Suprapubic skin (tissue), 4 donors: ENCODE measurements around the gene HS3ST2. TPM values are rescaled to one million over a fixed set of nuclear protein-coding genes. Genes with fewer than 3 reads are reported as not detected.
"Not testable (repeated sequence)": the region's sequence is repeated elsewhere in the genome, so short reads cannot be mapped to it uniquely, and the experiment has no call there.

Source experiments
- DNase-seq, 2 donors: peaks; one replicate each; pipeline ENCODE4 v3.0.0-alpha.2; 2019; ENCODE audit warnings: low spot score in 2 of 2
- H3K27ac ChIP-seq: fragments of 200-600 bp; sonication (generic); one replicate; pipeline ENCODE4 v1.5.1; 2019
- H3K27me3 ChIP-seq: fragments of 200-600 bp; sonication (generic); one replicate; pipeline ENCODE4 v1.5.1; 2019
- H3K36me3 ChIP-seq: fragments of 200-600 bp; sonication (generic); one replicate; pipeline ENCODE4 v1.5.1; 2019
- H3K4me1 ChIP-seq: fragments of 200-600 bp; sonication (generic); one replicate; pipeline ENCODE4 v1.5.1; 2019
- H3K4me3 ChIP-seq: fragments of 200-600 bp; sonication (generic); one replicate; pipeline ENCODE4 v1.5.1; 2019; ENCODE audit warnings: mild to moderate bottlenecking
- H3K9me3 ChIP-seq: fragments of 200-600 bp; sonication (generic); one replicate; pipeline ENCODE4 v1.5.1; 2019
- CTCF ChIP-seq, 2 donors: fragments of 200-600 bp in 1 of 2; fragments of 450-650 bp in 1 of 2; sonication (generic) in 1 of 2; IDR thresholded peaks; one replicate each; pipeline ENCODE4 v1.5.1; 2016 to 2019; ENCODE audit warnings: antibody characterized with exemption in 2 of 2, mild to moderate bottlenecking in 1 of 2, moderate library complexity in 1 of 2
- EP300 ChIP-seq: sonication (generic); formaldehyde crosslinking; IDR thresholded peaks from one replicate; pipeline ENCODE4 v1.6.1; 2017; ENCODE audit warnings: antibody characterized with exemption
- POLR2A ChIP-seq, 2 donors: fragments of 450-650 bp; IDR thresholded peaks; one replicate each; pipeline ENCODE4 v1.6.1; 2017; ENCODE audit warnings: antibody characterized with exemption in 2 of 2, mild to moderate bottlenecking in 2 of 2, moderate library complexity in 2 of 2
- POLR2AphosphoS5 ChIP-seq, 3 donors: sonication (generic); formaldehyde crosslinking; IDR thresholded peaks; one replicate each; pipeline ENCODE4 v1.6.1; 2017; ENCODE audit warnings: antibody characterized with exemption in 3 of 3
- WGBS: methylation state at CpG from one replicate; pipeline ENCODE4 v1.1.5; 2018; 5-methylcytosine and 5-hydroxymethylcytosine counted together
- total RNA-seq, 4 donors: library from RNA; depleted of rRNA; stranded (reverse); fragments of >200 nt; gene quantifications; one replicate each; pipeline ENCODE4 v1.1.0, GENCODE V29; 2016

Gene HS3ST2
- total RNA-seq, 4 donors from 2014 or later: 0.30 to 1.7 (median 1.2) TPM

- Histone ChIP-seq H3K9me3 (no peaks in the 10 kb centered on the region), H3K4me1 (no peaks in the 10 kb centered on the region), H3K27me3 (peaks cover 1% of the 10 kb centered on the region), H3K4me3 (no peak overlapping the region), H3K36me3 (no peaks in the 10 kb centered on the region), H3K27ac (no peak overlapping the region)
- DNase-seq: no peak
- WGBS: 47% methylated on average over 1 of the region's 1 CpG
- no peak for TF ChIP-seq POLR2A (IDR thresholded peaks at IDR 0.05)
- no peak for TF ChIP-seq EP300
- TF ChIP-seq CTCF (IDR thresholded peaks at IDR 0.05): no peak
- no peak for TF ChIP-seq POLR2AphosphoS5 (IDR thresholded peaks at IDR 0.05)
These were observed 124.7 kb downstream of the HS3ST2 start for GRCh38 chr16:22938647-22939046.

GRCh38 chr16:22939744-22940363, 125.9 kb downstream of the HS3ST2 start:
- not testable (repeated sequence) for H3K4me1 ChIP-seq, H3K36me3 ChIP-seq, H3K9me3 ChIP-seq, DNase-seq, H3K4me3 ChIP-seq, H3K27me3 ChIP-seq, H3K27ac ChIP-seq
- 61% methylated on average over 4 of the region's 4 CpGs for WGBS

GRCh38 chr16:22941970-22942501, 128.1 kb downstream of the HS3ST2 start:
- peaks cover 4% of the 10 kb centered on the region for H3K27me3 ChIP-seq
- no peaks in the 10 kb centered on the region for H3K9me3 ChIP-seq
- no peak for TF ChIP-seq POLR2AphosphoS5 (IDR thresholded peaks at IDR 0.05)
- no peak for TF ChIP-seq POLR2A (IDR thresholded peaks at IDR 0.05)
- TF ChIP-seq CTCF (IDR thresholded peaks at IDR 0.05): no peak
- no peak for TF ChIP-seq EP300
- H3K4me3 ChIP-seq: no peak overlapping the region
- H3K36me3 ChIP-seq: no peaks in the 10 kb centered on the region
- no peak overlapping the region for H3K27ac ChIP-seq
- H3K4me1 ChIP-seq: no peaks in the 10 kb centered on the region
- no peak for DNase-seq
- 98% methylated on average over 2 of the region's 2 CpGs for WGBS

- Histone ChIP-seq H3K9me3 (no peaks in the 10 kb centered on the region), H3K36me3 (no peaks in the 10 kb centered on the region), H3K27ac (no peak overlapping the region), H3K4me3 (no peak overlapping the region), H3K4me1 (no peaks in the 10 kb centered on the region), H3K27me3 (peaks cover 4% of the 10 kb centered on the region)
- no peak for DNase-seq
- TF ChIP-seq CTCF (IDR thresholded peaks at IDR 0.05) (no peak), POLR2AphosphoS5 (IDR thresholded peaks at IDR 0.05) (no peak)
- WGBS: 62% methylated on average over 1 of the region's 1 CpG
These were observed 128.8 kb downstream of the HS3ST2 start for GRCh38 chr16:22942811-22943210.

- TF ChIP-seq CTCF (IDR thresholded peaks at IDR 0.05): no peak
- TF ChIP-seq POLR2A (IDR thresholded peaks at IDR 0.05): no peak
- no peak for TF ChIP-seq EP300
- TF ChIP-seq POLR2AphosphoS5 (IDR thresholded peaks at IDR 0.05): no peak
- H3K27me3 ChIP-seq: peaks cover 19% of the 10 kb centered on the region
- no peaks in the 10 kb centered on the region for H3K36me3 ChIP-seq
- H3K4me1 ChIP-seq: peaks cover 11% of the 10 kb centered on the region
- H3K9me3 ChIP-seq: no peaks in the 10 kb centered on the region
- no peak for DNase-seq
- H3K27ac ChIP-seq: no peak overlapping the region
- no peak overlapping the region for H3K4me3 ChIP-seq
- 25% methylated on average over 1 of the region's 1 CpG for WGBS
These were observed 131.4 kb downstream of the HS3ST2 start for GRCh38 chr16:22945361-22945760.

- TF ChIP-seq CTCF (IDR thresholded peaks at IDR 0.05) (no peak), EP300 (no peak)
- H3K27me3 ChIP-seq: peaks cover 21% of the 10 kb centered on the region
These were observed 132.5 kb downstream of the HS3ST2 start for GRCh38 chr16:22946433-22946832.

More at GRCh38 chr16:22946433-22946832, 132.5 kb downstream of the HS3ST2 start:
- Histone ChIP-seq H3K27ac (no peak overlapping the region), H3K36me3 (no peaks in the 10 kb centered on the region), H3K4me3 (no peak overlapping the region), H3K4me1 (peaks cover 11% of the 10 kb centered on the region), H3K9me3 (no peaks in the 10 kb centered on the region)
- 67% methylated on average over 2 of the region's 2 CpGs for WGBS
- DNase-seq: no peak
